ENCODE measurements around the gene NAV2.
"Not testable (repeated sequence)": the region's sequence is repeated elsewhere in the genome, so short reads cannot be mapped to it uniquely, and the experiment has no call there.

Gene NAV2

DNA sequence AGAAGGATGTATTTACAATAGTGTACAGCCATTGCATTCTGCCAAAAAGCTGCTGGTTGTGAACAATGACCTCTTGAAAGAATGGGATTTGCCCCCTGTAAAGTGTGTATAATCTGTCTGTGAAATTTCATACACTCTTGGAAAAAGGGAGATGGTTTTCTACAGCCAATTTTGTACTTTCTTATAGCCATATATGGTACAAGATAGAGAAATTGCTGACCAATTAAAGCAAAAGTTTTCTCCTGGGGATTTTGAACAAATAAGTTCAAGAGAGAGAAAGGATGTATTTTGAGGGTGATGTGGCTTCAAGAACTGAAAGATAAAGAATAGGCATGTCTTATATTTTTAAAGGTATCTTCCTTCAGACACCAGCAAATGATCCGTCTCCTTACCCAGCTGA lies 211.0 kb downstream of the NAV2 start:
- Histone ChIP-seq H3K79me1 (ENCODE audit: low read length) (peaks cover 6% of the 10 kb centered on the region), H3K27me3 (ENCODE audit: insufficient read depth, low read length) (no peaks in the 10 kb centered on the region), H3K4me3 (ENCODE audit: low read depth, low read length) (no peak overlapping the region), H2AK5ac (ENCODE audit: low read length) (no peak overlapping the region), H3K18ac (ENCODE audit: low read length) (no peak overlapping the region), H3K4me1 (ENCODE audit: control insufficient read depth in 1 of 2, insufficient read depth in 2 of 2, low read length in 2 of 2) (peaks cover 5 to 17% of the 10 kb centered on the region in 2 experiments), H3K27ac (ENCODE audit: low read depth, low read length) (no peak overlapping the region), H3K4me2 (ENCODE audit: low read length) (no peak overlapping the region), H2BK12ac (ENCODE audit: low read length) (no peak overlapping the region), H3K4ac (ENCODE audit: low read depth, low read length) (no peak overlapping the region), H3K23ac (ENCODE audit: low read length) (no peak overlapping the region), H3K9me3 (ENCODE audit: insufficient read depth, low read depth, low read length) (no peaks in the 10 kb centered on the region), H4K12ac (ENCODE audit: low read depth, low read length) (no peak overlapping the region), H2BK120ac (ENCODE audit: insufficient read depth, low read length, poor library complexity) (no peak overlapping the region), H3K14ac (ENCODE audit: low read length) (no peak overlapping the region), H3K9ac (ENCODE audit: low read length) (no peak overlapping the region), H4K91ac (ENCODE audit: low read depth, low read length) (no peak overlapping the region), H4K8ac (ENCODE audit: low read depth, low read length) (no peak overlapping the region), H2BK5ac (ENCODE audit: low read depth, low read length, poor library complexity) (no peak overlapping the region), H3K36me3 (ENCODE audit: control insufficient read depth in 1 of 2, insufficient read depth in 2 of 2, low read length in 2 of 2) (no peaks in the 10 kb centered on the region), H2AFZ (ENCODE audit: insufficient read depth, low read length, poor library complexity) (no peak overlapping the region), H3K79me2 (ENCODE audit: control insufficient read depth, insufficient read depth, low read length, poor library complexity) (no peaks in the 10 kb centered on the region)
- no peak for DNase-seq
- no CpG with 5 or more reads among the region's 1 CpG for WGBS (ENCODE audit: extremely low coverage, insufficient coverage, insufficient read length)

DNA sequence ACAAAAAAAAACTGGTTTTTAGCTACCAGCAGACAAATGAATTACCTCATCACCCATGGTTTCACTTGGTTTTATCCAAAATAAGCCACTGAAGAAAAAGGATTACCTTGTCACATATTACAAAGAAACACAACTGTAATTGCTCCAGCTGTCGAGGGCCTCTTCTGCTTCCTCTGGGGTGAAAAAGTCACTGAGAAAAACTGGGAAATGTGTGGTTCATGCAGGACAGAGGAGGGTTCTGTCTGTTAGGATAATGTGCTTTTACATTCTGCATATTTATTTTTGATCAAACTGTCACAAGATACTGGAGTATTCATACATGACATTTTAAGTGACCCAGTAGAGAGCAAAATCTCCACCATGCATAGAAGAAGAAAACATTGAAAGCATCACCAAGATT lies 211.7 kb downstream of the NAV2 start:
- Histone ChIP-seq H2AFZ (ENCODE audit: insufficient read depth, low read length, poor library complexity) (no peak overlapping the region), H3K4ac (ENCODE audit: low read depth, low read length) (no peak overlapping the region), H3K79me2 (ENCODE audit: control insufficient read depth, insufficient read depth, low read length, poor library complexity) (no peaks in the 10 kb centered on the region), H4K91ac (ENCODE audit: low read depth, low read length) (no peak overlapping the region), H4K12ac (ENCODE audit: low read depth, low read length) (no peak overlapping the region), H3K14ac (ENCODE audit: low read length) (no peak overlapping the region), H2BK120ac (ENCODE audit: insufficient read depth, low read length, poor library complexity) (no peak overlapping the region), H2BK5ac (ENCODE audit: low read depth, low read length, poor library complexity) (no peak overlapping the region), H3K9me3 (ENCODE audit: insufficient read depth, low read depth, low read length) (no peaks in the 10 kb centered on the region), H2AK5ac (ENCODE audit: low read length) (no peak overlapping the region), H4K8ac (ENCODE audit: low read depth, low read length) (no peak overlapping the region), H3K4me3 (ENCODE audit: low read depth, low read length) (no peak overlapping the region), H3K23ac (ENCODE audit: low read length) (no peak overlapping the region), H3K4me1 (ENCODE audit: control insufficient read depth in 1 of 2, insufficient read depth in 2 of 2, low read length in 2 of 2) (peaks cover 11 to 18% of the 10 kb centered on the region in 2 experiments), H3K18ac (ENCODE audit: low read length) (no peak overlapping the region), H3K4me2 (ENCODE audit: low read length) (no peak overlapping the region), H3K79me1 (ENCODE audit: low read length) (peaks cover 7% of the 10 kb centered on the region), H3K27ac (ENCODE audit: low read depth, low read length) (no peak overlapping the region), H3K36me3 (ENCODE audit: control insufficient read depth in 1 of 2, insufficient read depth in 2 of 2, low read length in 2 of 2) (no peaks in the 10 kb centered on the region), H3K27me3 (ENCODE audit: insufficient read depth, low read length) (no peaks in the 10 kb centered on the region), H3K9ac (ENCODE audit: low read length) (no peak overlapping the region), H2BK12ac (ENCODE audit: low read length) (no peak overlapping the region)
- no CpG with 5 or more reads among the region's 1 CpG for WGBS (ENCODE audit: extremely low coverage, insufficient coverage, insufficient read length)
- no peak for DNase-seq

DNA sequence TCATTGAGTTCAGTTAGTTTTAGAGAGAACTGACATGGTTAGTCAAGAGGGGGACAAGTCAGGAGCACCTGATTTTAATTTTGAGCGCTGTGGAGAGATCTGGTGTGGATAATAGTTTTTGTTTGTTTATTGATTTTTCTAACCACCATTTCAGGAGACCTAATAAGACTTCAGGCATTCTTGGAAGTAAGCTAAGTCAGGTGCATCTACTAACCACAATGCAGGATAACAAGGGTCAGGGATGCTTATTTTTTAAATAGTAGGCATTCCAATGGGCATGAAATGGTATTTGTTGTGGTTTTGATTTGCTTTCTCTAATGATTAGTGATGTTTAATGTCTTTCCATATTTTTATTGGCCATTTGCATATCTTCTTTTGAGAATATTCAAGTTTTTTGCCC lies 212.1 kb downstream of the NAV2 start:
- DNase-seq: no peak

DNA sequence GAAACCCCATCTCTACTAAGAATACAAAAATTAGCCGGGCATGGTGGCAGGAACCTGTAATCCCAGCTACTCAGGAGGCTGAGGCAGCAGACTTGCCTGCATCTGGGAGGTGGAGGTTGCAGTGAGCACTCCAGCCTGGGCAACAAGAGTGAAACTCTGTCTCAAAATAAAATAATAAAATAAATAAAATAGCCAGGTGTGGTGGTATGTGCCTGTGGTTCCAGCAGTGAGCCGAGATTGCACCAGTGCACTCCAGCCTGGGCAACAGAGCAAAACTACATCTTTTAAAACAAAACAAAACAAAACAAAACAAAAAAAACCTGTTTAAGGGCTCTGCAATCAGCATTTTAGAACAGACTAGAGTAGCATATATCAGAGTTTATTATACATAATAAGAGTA lies 214.8 kb downstream of the NAV2 start:
- Histone ChIP-seq H3K79me1 (ENCODE audit: low read length) (peaks cover 20% of the 10 kb centered on the region), H4K91ac (ENCODE audit: low read depth, low read length) (peak overlapping the region; percentile 51), H3K4me1 (ENCODE audit: control insufficient read depth in 1 of 2, insufficient read depth in 2 of 2, low read length in 2 of 2) (peaks cover 18 to 29% of the 10 kb centered on the region in 2 experiments)
- H3K23ac ChIP-seq (ENCODE audit: low read length); H3K4me3 ChIP-seq (ENCODE audit: low read depth, low read length); H3K27me3 ChIP-seq (ENCODE audit: insufficient read depth, low read length); H4K12ac ChIP-seq (ENCODE audit: low read depth, low read length); H2AK5ac ChIP-seq (ENCODE audit: low read length); H2BK120ac ChIP-seq (ENCODE audit: insufficient read depth, low read length, poor library complexity); H3K36me3 ChIP-seq (ENCODE audit: control insufficient read depth in 1 of 2, insufficient read depth in 2 of 2, low read length in 2 of 2); H3K79me2 ChIP-seq (ENCODE audit: control insufficient read depth, insufficient read depth, low read length, poor library complexity); H3K9ac ChIP-seq (ENCODE audit: low read length); H3K27ac ChIP-seq (ENCODE audit: low read depth, low read length); H3K4ac ChIP-seq (ENCODE audit: low read depth, low read length); H4K8ac ChIP-seq (ENCODE audit: low read depth, low read length); H3K9me3 ChIP-seq (ENCODE audit: insufficient read depth, low read depth, low read length); DNase-seq; H3K18ac ChIP-seq (ENCODE audit: low read length); H2AFZ ChIP-seq (ENCODE audit: insufficient read depth, low read length, poor library complexity); H2BK12ac ChIP-seq (ENCODE audit: low read length); H2BK5ac ChIP-seq (ENCODE audit: low read depth, low read length, poor library complexity); H3K4me2 ChIP-seq (ENCODE audit: low read length); H3K14ac ChIP-seq (ENCODE audit: low read length): not testable (repeated sequence)
- no CpG with 5 or more reads among the region's 2 CpGs for WGBS (ENCODE audit: extremely low coverage, insufficient coverage, insufficient read length)

More for the DNA sequence above, 212.1 kb downstream of the NAV2 start:
- H3K14ac ChIP-seq (ENCODE audit: low read length): no peak overlapping the region
- H2AK5ac ChIP-seq (ENCODE audit: low read length): no peak overlapping the region
- H2AFZ ChIP-seq (ENCODE audit: insufficient read depth, low read length, poor library complexity): no peak overlapping the region
- H4K91ac ChIP-seq (ENCODE audit: low read depth, low read length): no peak overlapping the region
- no peak overlapping the region for H3K4ac ChIP-seq (ENCODE audit: low read depth, low read length)
- H3K27me3 ChIP-seq (ENCODE audit: insufficient read depth, low read length): no peaks in the 10 kb centered on the region
- H2BK120ac ChIP-seq (ENCODE audit: insufficient read depth, low read length, poor library complexity): no peak overlapping the region
- H3K18ac ChIP-seq (ENCODE audit: low read length): no peak overlapping the region
- no peaks in the 10 kb centered on the region for H3K9me3 ChIP-seq (ENCODE audit: insufficient read depth, low read depth, low read length)
- H3K4me2 ChIP-seq (ENCODE audit: low read length): no peak overlapping the region
- no peak overlapping the region for H4K12ac ChIP-seq (ENCODE audit: low read depth, low read length)
- no CpG with 5 or more reads among the region's 1 CpG for WGBS (ENCODE audit: extremely low coverage, insufficient coverage, insufficient read length)
- no peak overlapping the region for H3K4me3 ChIP-seq (ENCODE audit: low read depth, low read length)
- H4K8ac ChIP-seq (ENCODE audit: low read depth, low read length): no peak overlapping the region
- H3K36me3 ChIP-seq (ENCODE audit: control insufficient read depth in 1 of 2, insufficient read depth in 2 of 2, low read length in 2 of 2): no peaks in the 10 kb centered on the region
- H3K79me2 ChIP-seq (ENCODE audit: control insufficient read depth, insufficient read depth, low read length, poor library complexity): no peaks in the 10 kb centered on the region
- no peak overlapping the region for H2BK5ac ChIP-seq (ENCODE audit: low read depth, low read length, poor library complexity)
- H3K79me1 ChIP-seq (ENCODE audit: low read length): peaks cover 7% of the 10 kb centered on the region
- H3K9ac ChIP-seq (ENCODE audit: low read length): no peak overlapping the region
- H3K27ac ChIP-seq (ENCODE audit: low read depth, low read length): no peak overlapping the region
- peaks cover 11 to 19% of the 10 kb centered on the region in 2 experiments for H3K4me1 ChIP-seq (ENCODE audit: control insufficient read depth in 1 of 2, insufficient read depth in 2 of 2, low read length in 2 of 2)
- H3K23ac ChIP-seq (ENCODE audit: low read length): no peak overlapping the region
- no peak overlapping the region for H2BK12ac ChIP-seq (ENCODE audit: low read length)

Measured in trophoblast cell (in vitro differentiated cells and primary cell).